ENCODE data around the gene CRACR2B.
A peak's percentile ranks its signal among the peaks of the same experiment; 100 is the strongest.

Gene CRACR2B

GRCh38 chr11:801097-801780 is 26.5 kb upstream of the CRACR2B start:
- Mint-ChIP-seq H3K4me1 (ENCODE audit: low read depth) (peaks cover 18% of the 10 kb centered on the region), H3K9me3 (no peaks in the 10 kb centered on the region), H3K4me3 (no peak overlapping the region), H3K36me3 (ENCODE audit: low read depth) (no peaks in the 10 kb centered on the region), H3K27me3 (no peaks in the 10 kb centered on the region), H3K27ac (no peak overlapping the region)

GRCh38 chr11:802018-802617 is 25.6 kb upstream of the CRACR2B start:
- H3K36me3 Mint-ChIP-seq (ENCODE audit: low read depth): no peaks in the 10 kb centered on the region
- H3K4me1 Mint-ChIP-seq (ENCODE audit: low read depth): peaks cover 12% of the 10 kb centered on the region
- no peak overlapping the region for H3K27ac Mint-ChIP-seq
- no peak overlapping the region for H3K4me3 Mint-ChIP-seq
- no peaks in the 10 kb centered on the region for H3K27me3 Mint-ChIP-seq
- H3K9me3 Mint-ChIP-seq: no peaks in the 10 kb centered on the region

GRCh38 chr11:802693-803466 is 24.8 kb upstream of the CRACR2B start:
- Mint-ChIP-seq H3K27me3 (no peaks in the 10 kb centered on the region), H3K36me3 (ENCODE audit: low read depth) (no peaks in the 10 kb centered on the region), H3K4me1 (ENCODE audit: low read depth) (peaks cover 15% of the 10 kb centered on the region), H3K27ac (no peak overlapping the region), H3K4me3 (no peak overlapping the region), H3K9me3 (no peaks in the 10 kb centered on the region)

GRCh38 chr11:803467-803742 is 24.3 kb upstream of the CRACR2B start:
- H3K9me3 Mint-ChIP-seq: no peaks in the 10 kb centered on the region
- H3K4me1 Mint-ChIP-seq (ENCODE audit: low read depth): peaks cover 19% of the 10 kb centered on the region
- H3K36me3 Mint-ChIP-seq (ENCODE audit: low read depth): no peaks in the 10 kb centered on the region
- no peak overlapping the region for H3K27ac Mint-ChIP-seq
- no peaks in the 10 kb centered on the region for H3K27me3 Mint-ChIP-seq
- no peak overlapping the region for H3K4me3 Mint-ChIP-seq

- Mint-ChIP-seq H3K4me1 (ENCODE audit: low read depth) (peaks cover 25% of the 10 kb centered on the region), H3K36me3 (ENCODE audit: low read depth) (no peaks in the 10 kb centered on the region), H3K27me3 (no peaks in the 10 kb centered on the region), H3K4me3 (peak overlapping the region; percentile 80), H3K9me3 (no peaks in the 10 kb centered on the region), H3K27ac (peak overlapping the region; percentile 63)
Measured at GRCh38 chr11:803770-804598, 23.7 kb upstream of the CRACR2B start.

GRCh38 chr11:804599-804964 is 23.1 kb upstream of the CRACR2B start:
- Mint-ChIP-seq H3K27ac (peak overlapping the region; percentile 63), H3K36me3 (ENCODE audit: low read depth) (no peaks in the 10 kb centered on the region), H3K4me3 (peak overlapping the region; percentile 80), H3K27me3 (no peaks in the 10 kb centered on the region), H3K4me1 (ENCODE audit: low read depth) (peaks cover 26% of the 10 kb centered on the region), H3K9me3 (no peaks in the 10 kb centered on the region)

GRCh38 chr11:808427-809286 is 19.1 kb upstream of the CRACR2B start:
- Mint-ChIP-seq H3K4me3 (peak overlapping the region; percentile 96), H3K27me3 (no peaks in the 10 kb centered on the region), H3K4me1 (ENCODE audit: low read depth) (peaks cover 37% of the 10 kb centered on the region), H3K9me3 (no peaks in the 10 kb centered on the region), H3K36me3 (ENCODE audit: low read depth) (peaks cover 34% of the 10 kb centered on the region), H3K27ac (peak overlapping the region; percentile 97)

- Mint-ChIP-seq H3K9me3 (no peaks in the 10 kb centered on the region), H3K36me3 (ENCODE audit: low read depth) (peaks cover 37% of the 10 kb centered on the region), H3K4me1 (ENCODE audit: low read depth) (peaks cover 31% of the 10 kb centered on the region), H3K27ac (peak within 1 kb of the TSS; percentile 97), H3K27me3 (no peaks in the 10 kb centered on the region), H3K4me3 (peak within 1 kb of the TSS; percentile 96)
Measured at GRCh38 chr11:809287-810039, 18.3 kb upstream of the CRACR2B start, which contains the start of gene RPLP2. Gene RPLP2 (plus strand): TSS chr11:809967. CDS start chr11:810235, 268 bp downstream.

- Mint-ChIP-seq H3K27ac (peak overlapping the region; percentile 97), H3K27me3 (no peaks in the 10 kb centered on the region), H3K4me3 (peak overlapping the region; percentile 96), H3K9me3 (no peaks in the 10 kb centered on the region), H3K36me3 (ENCODE audit: low read depth) (peaks cover 37% of the 10 kb centered on the region), H3K4me1 (ENCODE audit: low read depth) (peaks cover 30% of the 10 kb centered on the region)
Measured at GRCh38 chr11:810040-810567, 17.6 kb upstream of the CRACR2B start.

- no peaks in the 10 kb centered on the region for H3K9me3 Mint-ChIP-seq
Measured at GRCh38 chr11:811446-812245, 16.1 kb upstream of the CRACR2B start.

GRCh38 chr11:812390-812789 is 15.3 kb upstream of the CRACR2B start:
- peak overlapping the region; percentile 95 for H3K27ac Mint-ChIP-seq
- peak overlapping the region; percentile 96 for H3K4me3 Mint-ChIP-seq
- no peaks in the 10 kb centered on the region for H3K27me3 Mint-ChIP-seq
- peaks cover 37% of the 10 kb centered on the region for H3K36me3 Mint-ChIP-seq (ENCODE audit: low read depth)
- no peaks in the 10 kb centered on the region for H3K9me3 Mint-ChIP-seq
- H3K4me1 Mint-ChIP-seq (ENCODE audit: low read depth): peaks cover 30% of the 10 kb centered on the region

More at GRCh38 chr11:811446-812245, 16.1 kb upstream of the CRACR2B start:
- H3K27me3 Mint-ChIP-seq: no peaks in the 10 kb centered on the region
- peak overlapping the region; percentile 96 for H3K4me3 Mint-ChIP-seq
- peaks cover 37% of the 10 kb centered on the region for H3K36me3 Mint-ChIP-seq (ENCODE audit: low read depth)
- peak overlapping the region; percentile 95 for H3K27ac Mint-ChIP-seq
- H3K4me1 Mint-ChIP-seq (ENCODE audit: low read depth): peaks cover 30% of the 10 kb centered on the region

- peak overlapping the region; percentile 96 for H3K4me3 Mint-ChIP-seq
- no peaks in the 10 kb centered on the region for H3K27me3 Mint-ChIP-seq
- H3K4me1 Mint-ChIP-seq (ENCODE audit: low read depth): peaks cover 25% of the 10 kb centered on the region
- no peaks in the 10 kb centered on the region for H3K9me3 Mint-ChIP-seq
- peak overlapping the region; percentile 95 for H3K27ac Mint-ChIP-seq
- peaks cover 37% of the 10 kb centered on the region for H3K36me3 Mint-ChIP-seq (ENCODE audit: low read depth)
Measured at GRCh38 chr11:813072-813455, 14.7 kb upstream of the CRACR2B start.

All from stimulated activated naive CD8-positive, alpha-beta T cell treated with anti-CD3 and anti-CD28 coated beads, Interleukin-15, Interleukin-2, amounts not matched to agents 100 ng/mL and 50 ng/mL, for 24 hours (primary cell).